GM12872 (cell line): ENCODE data around the gene AFF1.

Source experiments
- CTCF ChIP-seq: IDR thresholded peaks from 3 replicates; pipeline ENCODE4 v1.5.1; 2011; ENCODE audit warnings: low read depth, mild to moderate bottlenecking, low read length, moderate library complexity; ENCODE audit not compliant: insufficient read depth

AFF1 gene

GRCh38 chr4:87014284-87014782 lies 79.5 kb downstream of the AFF1 start:
- no peak for TF ChIP-seq CTCF

GRCh38 chr4:87015416-87015815 lies 80.6 kb downstream of the AFF1 start:
- TF ChIP-seq CTCF = no peak

- no peak for TF ChIP-seq CTCF
Measured at GRCh38 chr4:87017580-87018342, 83.0 kb downstream of the AFF1 start.

- no peak for TF ChIP-seq CTCF
Measured at GRCh38 chr4:87018753-87019152, 83.9 kb downstream of the AFF1 start.

- no peak for TF ChIP-seq CTCF
Measured at GRCh38 chr4:87019246-87019791, 84.5 kb downstream of the AFF1 start.

GRCh38 chr4:87019898-87020297 lies 85.1 kb downstream of the AFF1 start:
- no peak for TF ChIP-seq CTCF

GRCh38 chr4:87024201-87024600 lies 89.4 kb downstream of the AFF1 start:
- TF ChIP-seq CTCF = no peak
